Measurements from ENCODE around the gene CYP1B1. TPM values are rescaled to one million over a fixed set of nuclear protein-coding genes. Genes with fewer than 3 reads are reported as not detected.
"Not testable (repeated sequence)": the region's sequence is repeated elsewhere in the genome, so short reads cannot be mapped to it uniquely, and the experiment has no call there.

Gene CYP1B1
- total and polyA plus RNA-seq, 4 donors, result 9.8 to 47.7 (median 31.3) TPM

DNA sequence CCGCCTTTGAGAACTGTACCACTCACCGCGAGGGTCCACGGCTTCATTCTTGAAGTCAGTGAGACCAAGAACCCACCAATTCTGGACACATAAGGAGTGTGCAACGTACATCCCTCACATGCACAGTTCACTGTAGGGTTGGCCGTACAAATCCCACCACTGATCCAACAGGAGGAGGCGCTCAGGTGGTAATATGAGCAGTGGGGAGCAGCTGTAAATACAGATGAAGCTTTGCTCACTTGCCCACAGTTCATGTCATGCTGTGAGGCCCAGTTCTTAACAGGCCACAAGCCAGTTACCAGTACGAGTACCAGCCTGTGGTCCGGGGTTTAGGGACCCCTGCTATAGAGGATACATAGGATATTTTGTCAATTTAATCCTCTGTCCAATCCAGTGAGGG lies 54.4 kb downstream of the CYP1B1 start:
- WGBS, 2 donors, result 89 to 96% methylated on average over 9 of the region's 9 CpGs
- TF ChIP-seq, protein P1, sequence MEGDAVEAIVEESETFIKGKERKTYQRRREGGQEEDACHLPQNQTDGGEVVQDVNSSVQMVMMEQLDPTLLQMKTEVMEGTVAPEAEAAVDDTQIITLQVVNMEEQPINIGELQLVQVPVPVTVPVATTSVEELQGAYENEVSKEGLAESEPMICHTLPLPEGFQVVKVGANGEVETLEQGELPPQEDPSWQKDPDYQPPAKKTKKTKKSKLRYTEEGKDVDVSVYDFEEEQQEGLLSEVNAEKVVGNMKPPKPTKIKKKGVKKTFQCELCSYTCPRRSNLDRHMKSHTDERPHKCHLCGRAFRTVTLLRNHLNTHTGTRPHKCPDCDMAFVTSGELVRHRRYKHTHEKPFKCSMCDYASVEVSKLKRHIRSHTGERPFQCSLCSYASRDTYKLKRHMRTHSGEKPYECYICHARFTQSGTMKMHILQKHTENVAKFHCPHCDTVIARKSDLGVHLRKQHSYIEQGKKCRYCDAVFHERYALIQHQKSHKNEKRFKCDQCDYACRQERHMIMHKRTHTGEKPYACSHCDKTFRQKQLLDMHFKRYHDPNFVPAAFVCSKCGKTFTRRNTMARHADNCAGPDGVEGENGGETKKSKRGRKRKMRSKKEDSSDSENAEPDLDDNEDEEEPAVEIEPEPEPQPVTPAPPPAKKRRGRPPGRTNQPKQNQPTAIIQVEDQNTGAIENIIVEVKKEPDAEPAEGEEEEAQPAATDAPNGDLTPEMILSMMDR (IDR thresholded peaks at IDR 0.05; ENCODE audit: control extremely low read depth, extremely low read depth), result no peak
- Histone ChIP-seq H3K27ac (ENCODE audit: low read depth in 1 of 2, low read length in 1 of 2) (no peak overlapping the region), H3K36me3 (ENCODE audit: control insufficient read depth in 4 of 4, insufficient read depth in 4 of 4, low read length in 4 of 4) (peaks cover 0 to 2% (median 0%) of the 10 kb centered on the region in 4 donors), H3K9ac (ENCODE audit: insufficient read depth in 1 of 2, low read length in 2 of 2) (no peak overlapping the region), H3K4me3 (no peak overlapping the region), H3K27me3 (ENCODE audit: control insufficient read depth in 3 of 3, insufficient read depth in 3 of 3, low read length in 2 of 3) (no peaks in the 10 kb centered on the region), H3K9me3 (ENCODE audit: control insufficient read depth in 4 of 4, insufficient read depth in 3 of 4, low read length in 3 of 4) (no peaks in the 10 kb centered on the region), H3K4me1 (ENCODE audit: control insufficient read depth in 5 of 5, insufficient read depth in 5 of 5, low read length in 5 of 5) (no peaks in the 10 kb centered on the region)
- ATAC-seq (ENCODE audit: insufficient read depth, low FRiP score) (no peak), DNase-seq (no peak)

DNA sequence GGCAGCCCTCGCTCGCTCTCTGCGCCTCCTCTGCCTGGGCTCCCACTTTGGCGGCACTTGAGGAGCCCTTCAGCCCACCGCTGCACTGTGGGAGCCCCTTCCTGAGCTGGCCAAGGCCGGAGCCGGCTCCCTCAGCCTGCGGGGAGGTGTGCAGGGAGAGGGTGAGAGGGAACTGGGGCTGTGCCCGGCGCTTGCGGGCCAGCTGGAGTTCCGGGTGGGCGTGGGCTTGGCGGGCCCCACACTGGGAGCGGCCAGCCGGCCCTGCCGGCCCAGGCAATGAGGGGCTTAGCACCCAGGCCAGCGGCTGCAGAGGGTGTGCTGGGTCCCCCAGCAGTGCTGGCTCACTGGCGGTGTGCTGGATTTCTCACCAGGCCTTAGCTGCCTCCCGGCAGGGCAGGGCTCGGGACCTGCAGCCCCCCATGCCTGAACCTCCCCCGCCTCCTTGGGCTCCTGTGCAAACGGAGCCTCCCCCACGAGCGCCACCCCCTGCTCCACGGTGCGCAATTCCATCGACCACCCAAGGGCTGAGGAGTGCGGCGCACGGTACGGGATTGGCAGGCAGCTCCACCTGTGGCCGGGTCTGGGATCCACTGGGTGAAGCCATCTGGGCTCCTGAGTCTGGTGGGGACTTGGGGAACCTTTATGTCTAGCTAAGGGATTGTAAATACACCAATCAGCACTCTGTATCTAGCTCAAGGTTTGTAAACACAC lies 55.4 kb downstream of the CYP1B1 start:
- not testable (repeated sequence) for H3K36me3 ChIP-seq (ENCODE audit: control insufficient read depth in 4 of 4, insufficient read depth in 4 of 4, low read length in 4 of 4); H3K4me3 ChIP-seq; ATAC-seq (ENCODE audit: insufficient read depth, low FRiP score); H3K27me3 ChIP-seq (ENCODE audit: control insufficient read depth in 3 of 3, insufficient read depth in 3 of 3, low read length in 2 of 3); H3K27ac ChIP-seq (ENCODE audit: low read depth in 1 of 2, low read length in 1 of 2); DNase-seq; H3K9ac ChIP-seq (ENCODE audit: insufficient read depth in 1 of 2, low read length in 2 of 2); H3K4me1 ChIP-seq (ENCODE audit: control insufficient read depth in 5 of 5, insufficient read depth in 5 of 5, low read length in 5 of 5); H3K9me3 ChIP-seq (ENCODE audit: control insufficient read depth in 4 of 4, insufficient read depth in 3 of 4, low read length in 3 of 4)
- WGBS, 2 donors, result 99% methylated on average over 32 to 33 of the region's 33 CpGs

DNA sequence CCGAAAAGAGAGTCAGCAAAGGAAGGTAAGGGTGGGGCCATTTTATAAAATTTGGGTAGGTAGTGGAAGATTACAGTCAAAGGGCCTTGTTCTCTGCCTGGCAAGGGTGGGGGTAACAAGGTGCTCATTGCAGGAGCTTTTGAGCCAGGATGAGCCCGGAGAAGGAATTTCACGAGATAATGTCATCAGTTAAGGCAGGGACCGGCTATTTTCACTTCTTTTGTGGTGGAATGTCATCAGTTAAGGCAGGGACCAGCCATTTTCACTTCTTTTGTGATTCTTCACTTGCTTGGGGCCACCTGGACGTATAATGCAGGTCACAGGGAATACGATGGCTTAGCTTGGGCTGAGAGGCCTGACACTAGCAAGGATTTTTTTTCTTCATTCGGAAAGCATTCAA lies 58.1 kb downstream of the CYP1B1 start:
- TF ChIP-seq, protein P1 (IDR thresholded peaks at IDR 0.05; ENCODE audit: control extremely low read depth, extremely low read depth), result no peak
- H3K9me3 ChIP-seq (ENCODE audit: control insufficient read depth in 4 of 4, insufficient read depth in 3 of 4, low read length in 3 of 4), result no peaks in the 10 kb centered on the region
- no peak for ATAC-seq (ENCODE audit: insufficient read depth, low FRiP score)

More for the DNA sequence above, 58.1 kb downstream of the CYP1B1 start:
- Histone ChIP-seq H3K36me3 (ENCODE audit: control insufficient read depth in 4 of 4, insufficient read depth in 4 of 4, low read length in 4 of 4) (peaks cover 0 to 2% (median 0%) of the 10 kb centered on the region in 4 donors), H3K27me3 (ENCODE audit: control insufficient read depth in 3 of 3, insufficient read depth in 3 of 3, low read length in 2 of 3) (no peaks in the 10 kb centered on the region), H3K27ac (ENCODE audit: low read depth in 1 of 2, low read length in 1 of 2) (no peak overlapping the region), H3K4me1 (ENCODE audit: control insufficient read depth in 5 of 5, insufficient read depth in 5 of 5, low read length in 5 of 5) (peaks cover 0 to under 1% (median 0%) of the 10 kb centered on the region in 5 donors), H3K4me3 (no peak overlapping the region), H3K9ac (ENCODE audit: insufficient read depth in 1 of 2, low read length in 2 of 2) (no peak overlapping the region)
- no peak for DNase-seq
- WGBS, 2 donors, result 80 to 95% methylated on average over 7 of the region's 7 CpGs

Other genes with a start within 250 kb of the CYP1B1 start
- 10 to 100 TPM; 15.9 to 37.9 TPM for gene RMDN2, start 150.9 kb downstream of the CYP1B1 start, total RNA-seq
- gene RMDN2, start 150.9 kb downstream of the CYP1B1 start, polyA plus RNA-seq, result 10 to 100 TPM in 1 of 2 donors, 1 to 10 TPM in 1; 7.7 to 20.8 TPM